NOMO-1 treated with DMSO at 0.1 percent for 48 hours (cell line): ENCODE measurements around the gene JPT2.
"Not testable (repeated sequence)": the region's sequence is repeated elsewhere in the genome, so short reads cannot be mapped to it uniquely, and the experiment has no call there.

Experiments
- DNase-seq: peaks from one replicate; lab custom pipeline; 2025; ENCODE audit not compliant: unreplicated experiment; lab: John Stamatoyannopoulos, UW

JPT2 gene

DNA sequence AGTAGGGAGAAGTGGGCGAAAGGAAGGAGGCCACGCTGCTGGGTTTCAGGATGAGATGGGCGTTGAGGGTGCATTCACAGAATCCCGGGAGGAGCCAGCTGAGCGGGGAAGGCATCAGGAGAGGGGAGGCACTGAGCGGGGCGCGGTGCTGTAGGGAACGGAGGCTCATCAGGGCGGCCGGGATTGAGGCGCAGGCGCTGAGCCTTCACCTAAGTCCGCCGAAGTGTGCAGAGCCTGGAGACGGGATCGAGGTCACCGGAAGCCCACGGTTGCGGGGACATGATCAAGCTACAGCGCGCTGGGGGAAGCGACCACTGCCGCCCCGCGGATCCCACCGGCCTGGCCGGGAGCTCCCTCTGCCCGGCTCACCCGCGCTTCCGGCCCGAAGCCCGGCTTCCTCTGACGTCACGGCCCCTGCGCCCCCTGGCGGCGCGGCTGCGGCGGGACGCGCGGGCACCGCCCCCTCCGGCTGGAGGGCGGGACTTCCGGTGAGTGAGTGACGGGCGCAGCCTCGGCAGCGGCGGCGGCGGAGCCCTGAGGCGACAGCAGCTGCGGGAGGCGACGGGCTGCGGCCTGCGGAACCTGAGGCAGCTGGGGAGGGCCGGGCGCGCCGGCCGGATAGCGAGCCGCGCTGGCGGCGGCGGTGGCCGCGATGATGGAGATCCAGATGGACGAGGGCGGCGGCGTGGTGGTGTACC is 27.8 kb downstream of the JPT2 start, which contains the start of gene MAPK8IP3:
Gene MAPK8IP3, plus strand, starts transcription at position 508 of the 698 bp plus-strand sequence. Its CDS starts 145 bp downstream, at position 653.
- peak; percentile 78 for DNase-seq

- peak; percentile 16 for DNase-seq
These were observed 28.5 kb downstream of the JPT2 start for GRCh38 chr16:1706386-1707192.

- no peak for DNase-seq
These were observed 29.2 kb downstream of the JPT2 start for GRCh38 chr16:1707193-1707790.

DNA sequence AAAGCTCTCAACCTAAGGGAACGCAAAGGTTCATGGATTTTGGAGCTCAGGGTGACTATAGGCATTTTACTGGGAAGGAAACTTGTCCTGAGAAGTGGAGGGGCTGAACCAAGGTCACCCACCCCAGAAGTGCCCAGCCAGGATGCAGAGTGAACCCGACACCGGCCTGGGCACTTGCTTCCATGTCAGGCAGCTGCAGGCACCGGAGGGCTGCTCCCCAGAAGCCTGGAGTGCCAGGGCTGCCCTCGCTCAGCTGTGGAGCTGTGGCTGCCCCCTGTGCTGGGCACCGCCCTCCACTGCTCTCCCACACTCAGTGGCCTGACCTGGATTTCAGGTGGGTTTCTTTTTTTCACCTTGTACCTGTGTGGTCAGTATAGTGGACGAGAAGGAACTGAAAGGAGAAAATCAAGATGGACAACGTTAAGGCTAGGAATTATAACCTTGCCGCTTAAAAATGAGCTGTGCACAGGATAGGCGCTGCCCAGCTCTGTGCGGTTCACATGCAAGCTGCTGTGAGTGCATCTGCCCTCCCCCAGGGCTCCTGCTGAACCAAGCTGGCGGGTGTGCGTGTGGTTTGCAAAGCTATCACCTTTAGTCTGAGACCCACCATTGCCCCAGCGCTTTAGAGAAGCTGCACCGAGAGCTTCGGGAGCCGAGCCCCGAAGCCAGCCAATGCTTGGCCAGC is 30.1 kb downstream of the JPT2 start:
- DNase-seq = no peak

DNA sequence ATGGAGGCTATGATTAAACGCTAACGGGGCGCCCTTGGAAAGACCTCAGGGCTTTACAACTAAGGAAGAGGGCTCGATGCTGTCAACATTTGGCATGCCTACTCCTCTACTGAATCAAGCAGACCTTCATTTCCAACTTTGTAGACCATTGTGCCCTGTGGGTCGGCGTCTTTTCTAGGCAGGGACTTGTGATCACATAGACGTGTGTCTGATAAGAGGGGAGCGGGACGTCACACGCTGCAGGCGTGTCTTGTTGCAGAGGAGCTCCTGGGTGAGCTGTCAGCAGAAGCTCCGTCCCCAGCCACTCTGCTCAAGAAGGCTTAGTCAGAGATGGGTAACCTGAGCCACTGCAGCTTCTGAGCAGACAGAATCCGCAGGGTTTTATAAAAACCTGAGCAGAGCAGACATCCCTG is 30.7 kb downstream of the JPT2 start:
- no peak for DNase-seq

DNA sequence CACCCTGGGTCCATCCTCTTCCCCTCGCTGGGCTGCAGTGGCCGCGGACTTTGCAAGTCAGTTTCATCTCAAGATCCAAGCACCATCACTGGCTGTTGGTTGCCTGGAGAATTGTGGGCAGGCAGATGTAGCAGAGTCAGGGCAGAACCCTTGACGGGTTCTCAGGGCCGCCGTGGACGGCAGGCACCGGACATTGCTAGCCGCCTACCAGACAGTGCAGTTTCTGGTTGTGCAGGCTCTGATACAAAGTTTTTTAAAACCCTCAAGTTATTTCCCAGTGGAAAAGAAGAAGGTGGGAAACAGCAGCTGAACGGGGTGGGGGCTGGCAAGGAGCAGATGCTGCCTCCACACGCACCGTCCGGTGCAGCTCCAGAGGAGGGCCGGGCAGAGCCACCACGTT is 31.3 kb downstream of the JPT2 start:
- DNase-seq = no peak

DNA sequence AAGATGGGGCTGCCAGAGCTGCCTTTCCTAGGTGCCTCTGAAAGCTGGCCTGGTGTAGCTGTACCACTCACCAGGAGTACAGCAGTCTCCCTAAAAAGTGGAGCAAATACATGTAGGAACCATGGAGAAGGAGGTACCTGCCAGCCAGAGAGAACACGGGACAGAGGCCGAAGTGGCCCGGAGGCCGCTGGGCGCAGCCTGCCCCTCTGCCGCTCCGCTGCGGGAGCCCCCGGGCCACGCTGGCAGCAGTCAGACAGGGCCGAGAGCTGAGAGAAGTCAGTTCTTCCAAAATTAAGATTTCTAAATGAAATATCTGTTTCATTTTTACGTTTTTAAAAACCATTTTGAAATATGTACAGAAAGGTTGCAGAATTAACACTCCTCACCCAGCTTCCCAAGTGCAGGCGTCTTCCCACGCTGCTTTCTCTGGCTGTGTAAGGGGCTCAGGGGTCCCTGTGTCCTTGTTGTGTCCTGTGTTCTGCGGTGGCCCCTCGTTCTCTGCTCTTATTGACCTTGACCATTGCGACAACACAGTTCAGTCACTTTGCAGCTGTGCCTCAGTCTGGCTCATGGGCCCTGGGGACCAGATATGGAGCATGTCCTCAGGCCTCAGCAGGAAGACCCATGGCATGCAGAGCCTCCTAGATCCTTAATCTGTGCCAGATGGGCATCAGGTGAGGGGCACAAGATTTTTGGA is 32.9 kb downstream of the JPT2 start:
- no peak for DNase-seq

DNA sequence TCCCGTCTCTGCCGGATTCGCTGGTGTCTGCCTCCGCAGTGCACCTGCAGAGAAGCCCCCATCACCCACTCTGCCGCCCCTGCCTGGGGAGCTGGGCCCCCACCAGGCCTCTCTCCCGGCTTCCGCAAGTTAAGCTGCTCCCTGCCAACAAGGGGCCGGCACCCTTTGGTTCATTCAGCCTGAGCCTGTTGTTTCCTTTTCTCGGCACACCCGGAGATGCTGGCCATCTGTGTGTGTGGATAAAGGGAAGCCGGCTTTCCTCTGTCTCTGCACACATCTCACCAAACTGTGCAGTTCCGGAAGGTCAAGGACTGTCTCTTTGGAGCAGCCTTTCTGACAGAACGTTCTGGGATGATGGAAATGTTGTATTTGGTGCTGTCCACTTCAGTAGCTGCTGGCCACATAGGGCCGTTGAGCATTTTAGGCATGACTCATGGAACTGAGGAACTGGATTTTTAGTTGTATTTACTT is 34.7 kb downstream of the JPT2 start:
- DNase-seq = no peak

GRCh38 chr16:1713331-1713730 is 35.3 kb downstream of the JPT2 start:
- no peak for DNase-seq

GRCh38 chr16:1713933-1714332 is 35.9 kb downstream of the JPT2 start:
- DNase-seq = no peak

DNA sequence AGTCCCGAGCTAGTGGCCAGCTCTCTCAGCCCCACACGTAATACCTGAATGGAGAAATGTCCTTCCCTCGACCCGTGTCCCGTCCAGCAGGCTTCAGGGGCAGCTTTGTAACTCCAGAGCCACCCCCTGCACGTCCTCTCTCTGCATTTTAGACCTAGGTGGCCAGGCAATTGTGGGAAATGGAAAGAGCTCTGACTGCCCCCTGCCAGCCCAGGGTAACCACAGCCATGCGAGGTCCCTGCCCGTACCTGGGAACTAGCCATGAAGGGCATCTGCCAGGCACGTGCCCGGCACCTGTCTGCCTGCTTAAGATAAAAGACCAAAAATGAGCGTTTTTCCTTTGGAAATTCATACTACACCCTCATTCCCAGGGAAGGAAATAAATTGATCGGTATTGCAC is 37.1 kb downstream of the JPT2 start:
- DNase-seq = no peak

DNA sequence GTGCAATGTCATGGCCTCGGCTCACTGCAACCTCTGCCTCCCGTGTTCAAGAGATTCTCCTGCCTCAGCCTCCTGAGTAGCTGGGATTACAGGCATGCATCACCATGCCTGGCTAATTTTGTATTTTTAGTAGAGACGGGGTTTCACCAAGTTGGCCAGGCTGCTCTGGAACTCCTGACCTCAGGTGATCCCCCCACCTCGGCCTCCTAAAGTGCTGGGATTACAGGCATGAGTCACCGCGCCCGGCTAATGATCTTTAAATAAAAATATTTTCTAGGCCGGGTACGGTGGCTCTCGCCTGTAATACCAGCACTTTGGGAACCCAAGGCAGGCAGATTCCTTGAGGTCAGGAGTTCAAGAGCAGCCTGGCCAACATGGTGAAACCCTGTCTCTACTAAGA is 40.2 kb downstream of the JPT2 start:
- not testable (repeated sequence) for DNase-seq

DNA sequence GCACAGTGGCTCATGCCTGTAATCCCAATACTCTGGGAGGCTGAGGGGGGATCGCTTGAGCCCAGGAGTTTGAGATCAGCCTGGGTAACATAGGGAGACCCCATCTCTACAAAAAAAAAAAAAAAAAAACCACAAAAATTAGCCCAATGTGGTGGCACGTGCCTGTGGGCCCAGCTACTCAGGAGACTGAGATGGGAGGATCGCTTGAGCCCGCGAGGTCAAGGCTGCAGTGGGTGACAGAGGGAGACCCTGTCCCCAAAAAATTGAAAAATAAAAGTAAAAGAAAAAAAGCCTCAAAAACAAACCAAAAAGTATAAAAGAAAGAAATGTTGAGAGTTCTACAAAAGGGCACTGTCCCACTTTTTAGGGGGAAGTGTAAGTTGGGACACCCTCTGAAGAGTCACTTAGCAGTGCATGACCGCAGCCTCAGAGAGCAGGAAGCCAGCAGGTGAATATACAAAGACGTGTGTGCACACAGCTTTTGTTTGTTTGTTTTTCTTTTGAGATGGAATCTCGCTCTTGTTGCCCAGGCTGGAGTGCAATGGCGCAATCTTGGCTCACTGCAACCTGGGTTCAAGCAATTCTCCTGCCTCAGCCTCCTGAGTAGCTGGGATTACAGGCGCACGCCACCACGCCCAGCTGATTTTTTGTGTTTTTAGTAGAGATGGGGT is 41.6 kb downstream of the JPT2 start:
- peak; percentile 64 for DNase-seq

DNA sequence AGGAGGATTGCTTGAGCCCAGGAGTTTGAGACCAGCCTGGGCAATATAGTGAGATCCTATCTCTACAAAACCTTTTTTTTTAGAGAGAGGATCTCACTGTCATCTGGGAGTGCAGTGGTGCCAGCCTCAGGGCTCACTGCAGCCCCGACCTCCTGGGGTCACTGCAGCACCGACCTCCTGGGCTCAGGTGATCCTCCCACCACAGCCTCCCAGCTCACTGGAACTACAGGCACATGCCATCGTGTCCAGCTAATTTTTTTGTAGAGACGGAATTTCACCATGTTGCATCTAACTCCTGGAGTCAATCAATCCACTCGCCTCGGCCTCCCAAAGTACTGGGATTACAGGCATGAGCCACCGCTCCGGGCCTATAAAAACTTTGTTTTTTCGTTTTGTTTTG is 43.3 kb downstream of the JPT2 start:
- no peak for DNase-seq

DNA sequence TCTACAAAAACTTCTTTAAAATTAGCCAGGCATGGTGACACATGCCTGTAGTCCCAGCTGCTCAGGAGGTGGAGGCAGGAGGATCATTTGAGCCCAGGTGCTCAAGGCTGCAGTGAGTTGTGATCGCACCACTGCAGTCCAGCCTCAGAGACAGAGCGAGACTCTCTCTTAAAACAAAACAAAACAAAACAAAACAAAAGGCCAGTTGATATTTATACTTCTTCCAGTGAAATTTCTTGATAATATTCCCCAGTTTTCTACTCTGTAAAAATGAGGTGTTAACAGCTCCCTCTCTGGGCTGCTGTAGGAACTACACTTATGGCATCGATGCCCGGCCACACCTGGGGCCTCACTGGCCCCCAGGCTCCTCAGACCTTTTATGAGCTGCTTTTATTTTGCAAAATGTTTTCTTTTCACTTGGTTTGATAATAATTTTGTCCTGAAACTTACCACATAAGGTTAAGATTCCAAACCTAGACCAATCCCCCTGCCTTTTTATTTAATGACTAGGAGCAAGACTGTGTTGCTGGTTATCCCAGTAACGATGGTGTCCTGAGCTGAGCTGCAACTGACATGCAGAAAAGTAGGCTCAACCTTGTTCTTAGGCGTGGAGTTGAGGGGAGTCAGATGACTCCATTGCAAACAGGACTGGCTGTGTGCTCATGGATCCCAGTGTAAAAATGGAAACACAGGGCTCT is 45.5 kb downstream of the JPT2 start:
- DNase-seq = peak; percentile 19

GRCh38 chr16:1724491-1724890 is 46.4 kb downstream of the JPT2 start:
- DNase-seq = no peak

- DNase-seq = no peak
These were observed 48.8 kb downstream of the JPT2 start for GRCh38 chr16:1726661-1727502.
